Activated B cell treated with CpG ODN at 0.5 μM for 24 hours (primary cell): ENCODE measurements around the gene GOLGA8R. TPM values are rescaled to one million over a fixed set of nuclear protein-coding genes. Genes with fewer than 3 reads are reported as not detected.

Source experiments
- total RNA-seq: library from RNA; stranded (reverse); gene quantifications from 2 replicates; pipeline ENCODE4 v1.2.3, GENCODE V29; 2022

The GOLGA8R gene
- total RNA-seq, 1 donor from 2014 or later: 2.3 TPM

Other genes starting within 250 kb of the GOLGA8R start
- 0.95 TPM in 1 of 2 replicates, not detected in the other for gene CHRFAM7A, start 20.7 kb downstream of the GOLGA8R start, total RNA-seq
- gene GOLGA8Q, start 137.8 kb upstream of the GOLGA8R start, total RNA-seq: 0.64 and 1.8 TPM in 2 replicates
- 0.35 TPM in 1 of 2 replicates, not detected in the other for gene GOLGA8H, start 189.8 kb upstream of the GOLGA8R start, total RNA-seq